ENCODE measurements around the gene MAP3K6.
A peak's percentile ranks its signal among the peaks of the same experiment; 100 is the strongest.

The MAP3K6 gene

DNA sequence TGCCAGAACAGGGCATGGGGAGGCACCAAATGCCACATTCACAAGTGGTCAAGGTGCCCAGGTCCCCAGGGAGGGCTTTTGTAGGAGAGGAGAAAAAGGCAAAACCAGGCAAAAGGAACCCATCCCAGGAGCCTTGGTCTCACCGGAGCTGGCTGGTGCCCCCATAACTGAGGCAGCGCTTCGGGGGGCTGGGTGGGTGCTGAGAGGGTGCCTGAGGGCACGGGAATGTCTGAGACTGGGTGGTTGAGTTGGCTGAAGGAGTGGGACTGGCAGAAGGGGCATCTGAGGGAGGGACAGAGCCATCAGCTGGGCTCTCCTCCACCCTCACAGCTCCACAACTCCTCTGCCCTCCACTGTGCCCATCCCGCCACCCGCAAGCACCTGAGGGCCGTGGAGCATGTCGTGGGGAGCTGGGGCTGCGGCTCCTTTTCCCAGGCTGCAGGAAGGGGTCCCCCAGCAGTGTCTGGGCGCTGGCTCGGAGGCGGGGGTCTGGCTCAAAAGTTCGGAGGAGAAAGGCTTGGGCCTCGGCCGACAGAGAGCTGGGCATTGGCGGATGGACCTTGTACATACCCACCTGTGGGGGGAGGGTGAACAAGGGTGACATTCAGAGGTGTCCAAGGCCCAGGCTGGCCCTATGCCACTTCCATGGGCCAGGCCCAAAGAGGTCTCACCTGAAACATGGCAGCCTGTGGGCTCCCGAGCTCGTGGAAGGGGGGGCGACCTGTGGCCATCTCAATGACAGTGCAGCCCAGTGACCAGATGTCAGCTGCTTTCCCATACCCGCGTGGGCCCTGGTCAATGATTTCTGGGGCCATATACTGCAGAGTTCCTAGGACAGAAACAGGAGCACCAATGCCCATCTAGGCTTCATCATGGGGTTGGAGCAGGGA is 8.5 kb downstream of the MAP3K6 start:
- CTCF ChIA-PET, result interaction anchor here (0.7 to 2.2 kb wide), 9 partner anchors 9 to 466 kb away, joined by 3 to 25 read pairs (median 5); partner anchors contain the start of genes GPR3, MAP3K6 and SYTL1
- POLR2A ChIA-PET, result no interaction called here
- TF ChIP-seq FOXM1 (IDR thresholded peaks at IDR 0.05; ENCODE audit: borderline replicate concordance) (no peak), FOXK2 (IDR thresholded peaks at IDR 0.05) (no peak), SP1 (IDR thresholded peaks at IDR 0.05) (no peak), LEF1 (IDR thresholded peaks at IDR 0.05; ENCODE audit: borderline replicate concordance) (no peak), SUZ12 (IDR thresholded peaks at IDR 0.05) (no peak), BHLHE40 (IDR thresholded peaks at IDR 0.05; ENCODE audit: borderline replicate concordance) (no peak), HDGF (IDR thresholded peaks at IDR 0.05; ENCODE audit: borderline replicate concordance) (no peak), NFRKB (IDR thresholded peaks at IDR 0.05) (no peak), ARNT (IDR thresholded peaks at IDR 0.05) (no peak), ELF4 (IDR thresholded peaks at IDR 0.05) (no peak), ZNF384 (IDR thresholded peaks at IDR 0.05) (no peak), TARDBP (IDR thresholded peaks at IDR 0.05) (no peak), FOXA1 (IDR thresholded peaks at IDR 0.05) (no peak), CTBP1 (IDR thresholded peaks at IDR 0.05; ENCODE audit: borderline replicate concordance) (no peak), L3MBTL2 (conservative IDR thresholded peaks at IDR 0.05) (no peak)
- TF ChIP-seq, protein P1, sequence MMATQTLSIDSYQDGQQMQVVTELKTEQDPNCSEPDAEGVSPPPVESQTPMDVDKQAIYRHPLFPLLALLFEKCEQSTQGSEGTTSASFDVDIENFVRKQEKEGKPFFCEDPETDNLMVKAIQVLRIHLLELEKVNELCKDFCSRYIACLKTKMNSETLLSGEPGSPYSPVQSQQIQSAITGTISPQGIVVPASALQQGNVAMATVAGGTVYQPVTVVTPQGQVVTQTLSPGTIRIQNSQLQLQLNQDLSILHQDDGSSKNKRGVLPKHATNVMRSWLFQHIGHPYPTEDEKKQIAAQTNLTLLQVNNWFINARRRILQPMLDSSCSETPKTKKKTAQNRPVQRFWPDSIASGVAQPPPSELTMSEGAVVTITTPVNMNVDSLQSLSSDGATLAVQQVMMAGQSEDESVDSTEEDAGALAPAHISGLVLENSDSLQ (IDR thresholded peaks at IDR 0.05), result no peak
- DNase-seq (ENCODE audit: extremely low spot score), result no peak

DNA sequence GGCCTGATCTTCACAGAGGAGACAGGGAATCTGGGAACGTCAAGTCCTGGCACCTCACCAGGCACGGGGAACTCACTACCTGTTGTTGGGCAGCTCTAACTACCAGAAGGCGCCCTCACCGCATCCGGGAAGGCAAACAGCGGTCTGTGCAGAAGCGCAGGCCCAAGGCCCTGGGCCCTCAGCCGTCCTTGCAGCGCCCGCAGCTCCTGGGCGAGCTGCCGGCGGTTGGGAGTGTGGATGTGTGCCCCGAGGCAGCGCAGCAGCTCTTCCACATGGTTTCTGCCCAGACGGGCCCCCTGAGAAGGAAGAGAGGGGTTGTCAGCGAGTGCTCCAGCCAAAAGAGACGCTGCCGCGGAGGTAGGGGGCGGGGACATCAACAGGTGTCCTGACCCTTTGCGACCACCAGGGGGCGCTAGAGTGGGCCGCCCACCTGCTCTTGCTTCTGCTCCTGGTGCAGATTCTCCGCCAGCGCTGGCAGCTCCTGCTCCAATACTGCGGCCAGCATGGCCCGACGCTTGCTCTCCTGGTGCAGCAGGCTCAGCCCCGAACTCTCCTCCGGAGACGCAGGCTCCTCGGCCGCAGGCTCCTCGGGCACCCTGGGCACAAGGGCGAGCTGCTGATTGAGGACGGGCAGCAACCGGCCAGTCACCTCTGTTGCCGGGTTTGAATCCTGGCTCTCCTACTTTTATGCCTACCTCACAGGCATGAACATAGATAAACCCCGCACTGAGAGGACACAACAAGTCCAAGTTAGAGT is 9.3 kb downstream of the MAP3K6 start:
- DNase-seq (ENCODE audit: extremely low spot score), result peak; percentile 91
- POLR2A ChIA-PET, result interaction anchor here (1.7 kb wide), 1 partner anchor 9 kb away, joined by 18 read pairs; the partner anchor contains the start of gene MAP3K6
- CTCF ChIA-PET, result interaction anchor here (0.5 to 2.2 kb wide), 13 partner anchors 8 to 543 kb away, joined by 3 to 25 read pairs (median 5); partner anchors contain the start of genes GPR3, MAP3K6 and SYTL1
- TF ChIP-seq FOXA1 (IDR thresholded peaks at IDR 0.05) (no peak), FOXK2 (IDR thresholded peaks at IDR 0.05) (no peak), FOXM1 (IDR thresholded peaks at IDR 0.05; ENCODE audit: borderline replicate concordance) (no peak), ZNF384 (IDR thresholded peaks at IDR 0.05) (no peak), CTBP1 (IDR thresholded peaks at IDR 0.05; ENCODE audit: borderline replicate concordance) (no peak)
- TF ChIP-seq, protein P1 (IDR thresholded peaks at IDR 0.05), result no peak

DNA sequence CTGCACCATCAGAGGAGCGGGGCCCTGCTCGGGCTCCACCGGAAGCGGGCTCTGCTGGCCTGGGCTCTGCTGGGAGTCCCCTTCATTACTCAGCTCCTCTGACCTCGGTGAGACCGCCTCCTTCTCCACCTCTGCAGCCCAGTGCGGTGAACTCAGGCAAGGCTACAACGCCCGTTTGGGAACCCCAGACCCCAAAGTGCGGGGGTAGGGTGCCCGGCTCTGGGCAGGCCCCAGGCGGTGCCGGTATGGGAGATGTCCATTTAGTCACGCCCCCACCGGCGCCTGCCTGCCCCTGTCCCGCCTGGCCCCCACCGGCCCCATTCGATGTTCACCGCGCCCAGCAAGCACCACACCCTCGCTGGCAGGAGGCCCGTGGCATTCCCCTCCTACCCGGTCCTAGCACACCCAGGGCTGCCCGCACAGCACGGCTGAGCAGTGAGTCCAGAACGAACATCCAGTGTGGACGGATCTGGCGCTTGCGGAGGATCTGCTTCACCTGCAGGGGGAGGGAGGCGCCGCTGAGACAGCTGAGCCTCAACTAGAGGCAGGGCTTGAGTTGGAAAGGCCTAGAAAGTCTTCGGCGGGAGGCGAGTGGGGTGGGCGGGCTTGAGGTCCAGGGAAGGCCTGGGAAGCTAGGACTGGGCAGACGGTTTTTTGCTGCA is 10.0 kb downstream of the MAP3K6 start:
- ChIA-PET POLR2A (interaction anchor here (1.7 kb wide), 1 partner anchor 9 kb away, joined by 18 read pairs; the partner anchor contains the start of gene MAP3K6), CTCF (interaction anchor here (0.5 to 2.2 kb wide), 13 partner anchors 9 to 544 kb away, joined by 3 to 25 read pairs (median 5); partner anchors contain the start of genes GPR3, MAP3K6 and SYTL1)
- TF ChIP-seq ARNT (IDR thresholded peaks at IDR 0.05), result no peak
- TF ChIP-seq SP1 (IDR thresholded peaks at IDR 0.05), result no peak
- TF ChIP-seq CTBP1 (IDR thresholded peaks at IDR 0.05; ENCODE audit: borderline replicate concordance), result no peak
- TF ChIP-seq ZNF384 (IDR thresholded peaks at IDR 0.05), result no peak
- no peak for TF ChIP-seq L3MBTL2 (conservative IDR thresholded peaks at IDR 0.05)
- TF ChIP-seq SUZ12 (IDR thresholded peaks at IDR 0.05), result no peak
- TF ChIP-seq FOXA1 (IDR thresholded peaks at IDR 0.05), result no peak
- TF ChIP-seq LEF1 (IDR thresholded peaks at IDR 0.05; ENCODE audit: borderline replicate concordance), result no peak
- TF ChIP-seq ELF4 (IDR thresholded peaks at IDR 0.05), result no peak
- TF ChIP-seq TARDBP (IDR thresholded peaks at IDR 0.05), result no peak
- no peak for TF ChIP-seq NFRKB (IDR thresholded peaks at IDR 0.05)
- TF ChIP-seq, protein P1 (IDR thresholded peaks at IDR 0.05), result no peak
- no peak for TF ChIP-seq BHLHE40 (IDR thresholded peaks at IDR 0.05; ENCODE audit: borderline replicate concordance)
- no peak for TF ChIP-seq HDGF (IDR thresholded peaks at IDR 0.05; ENCODE audit: borderline replicate concordance)
- TF ChIP-seq FOXK2 (IDR thresholded peaks at IDR 0.05), result no peak
- TF ChIP-seq FOXM1 (IDR thresholded peaks at IDR 0.05; ENCODE audit: borderline replicate concordance), result no peak
- DNase-seq (ENCODE audit: extremely low spot score), result no peak

DNA sequence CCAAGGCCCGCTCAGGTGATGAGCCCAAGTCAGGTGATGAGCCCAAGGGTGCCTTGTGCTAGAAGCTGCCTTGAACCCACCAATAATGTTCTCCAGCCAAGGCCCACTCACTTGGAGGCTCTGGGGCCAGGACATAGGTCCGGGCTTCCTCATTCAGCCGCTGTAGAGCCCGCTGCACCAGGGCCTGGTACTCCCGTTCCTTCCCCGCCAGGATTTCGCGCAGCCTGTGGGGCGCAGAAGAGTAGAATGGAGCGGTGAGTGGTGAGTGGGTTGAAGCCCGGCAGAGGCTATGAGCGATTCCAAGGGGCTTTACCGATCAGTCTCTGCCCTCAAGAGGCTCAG is 10.5 kb downstream of the MAP3K6 start:
- DNase-seq (ENCODE audit: extremely low spot score), result no peak
- TF ChIP-seq ELF4 (IDR thresholded peaks at IDR 0.05), result no peak
- no peak for TF ChIP-seq HDGF (IDR thresholded peaks at IDR 0.05; ENCODE audit: borderline replicate concordance)
- no peak for TF ChIP-seq CTBP1 (IDR thresholded peaks at IDR 0.05; ENCODE audit: borderline replicate concordance)
- no peak for TF ChIP-seq FOXM1 (IDR thresholded peaks at IDR 0.05; ENCODE audit: borderline replicate concordance)
- no peak for TF ChIP-seq LEF1 (IDR thresholded peaks at IDR 0.05; ENCODE audit: borderline replicate concordance)
- no peak for TF ChIP-seq NFRKB (IDR thresholded peaks at IDR 0.05)
- TF ChIP-seq, protein P1 (IDR thresholded peaks at IDR 0.05), result no peak
- TF ChIP-seq TARDBP (IDR thresholded peaks at IDR 0.05), result no peak
- TF ChIP-seq FOXA1 (IDR thresholded peaks at IDR 0.05), result no peak
- no peak for TF ChIP-seq ZNF384 (IDR thresholded peaks at IDR 0.05)
- TF ChIP-seq ARNT (IDR thresholded peaks at IDR 0.05), result no peak
- no peak for TF ChIP-seq L3MBTL2 (conservative IDR thresholded peaks at IDR 0.05)
- no peak for TF ChIP-seq SUZ12 (IDR thresholded peaks at IDR 0.05)
- no peak for TF ChIP-seq BHLHE40 (IDR thresholded peaks at IDR 0.05; ENCODE audit: borderline replicate concordance)
- POLR2A ChIA-PET, result interaction anchor here (1.7 kb wide), 1 partner anchor 10 kb away, joined by 18 read pairs; the partner anchor contains the start of gene MAP3K6
- CTCF ChIA-PET, result interaction anchor here (0.7 to 2.2 kb wide), 3 partner anchors 11 to 13 kb away, joined by 3 to 25 read pairs (median 3); partner anchors contain the start of gene MAP3K6
